ENCODE data around the gene DRC7. TPM values are rescaled to one million over a fixed set of nuclear protein-coding genes. Genes with fewer than 3 reads are reported as not detected.
"Not testable (repeated sequence)": the region's sequence is repeated elsewhere in the genome, so short reads cannot be mapped to it uniquely, and the experiment has no call there.

Gene DRC7
- total RNA-seq, 2 experiments from 2014 or later = not detected

DNA sequence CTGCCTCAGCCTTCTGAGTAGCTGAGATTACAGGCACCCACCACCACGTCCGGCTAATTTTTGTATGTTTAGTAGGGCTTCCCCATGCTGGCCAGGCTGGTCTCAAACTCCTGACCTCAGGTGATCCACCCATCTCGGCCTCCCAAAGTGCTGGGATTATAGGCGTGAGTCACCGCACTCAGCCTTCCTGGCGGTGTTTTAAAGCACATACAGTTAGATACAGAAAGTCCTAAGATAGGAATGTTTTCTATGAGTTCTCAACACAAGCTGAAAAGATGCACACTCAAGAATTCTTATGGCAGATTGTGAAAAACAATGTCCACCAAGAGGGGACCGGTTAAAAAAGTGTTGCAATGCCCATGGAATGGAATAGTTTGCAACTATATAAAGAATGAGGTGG, 23.2 kb upstream of the DRC7 start:
- intact Hi-C loops (cut with micrococcal nuclease); H3K4me3 Mint-ChIP-seq; H3K36me3 Mint-ChIP-seq; H3K4me1 Mint-ChIP-seq (ENCODE audit: low read depth); DNase-seq; POLR2A ChIA-PET; CTCF ChIA-PET; H3K27me3 Mint-ChIP-seq; H3K9me3 Mint-ChIP-seq; H3K27ac Mint-ChIP-seq: not testable (repeated sequence)

GRCh38 chr16:57672416-57672815, 22.2 kb upstream of the DRC7 start:
- Mint-ChIP-seq H3K4me3 (no peak overlapping the region), H3K9me3 (no peaks in the 10 kb centered on the region), H3K36me3 (no peaks in the 10 kb centered on the region), H3K27ac (no peak overlapping the region), H3K4me1 (ENCODE audit: low read depth) (no peaks in the 10 kb centered on the region), H3K27me3 (peaks cover 2% of the 10 kb centered on the region)
- ChIA-PET CTCF (interaction anchor here (1.0 kb wide), 1 partner anchor 153 kb away, joined by 3 read pairs; no protein-coding TSS in a partner anchor), POLR2A (interaction anchor here (0.6 kb wide), 1 partner anchor 11 kb away, joined by 4 read pairs; no protein-coding TSS in a partner anchor)
- DNase-seq = no peak
- intact Hi-C loops (cut with micrococcal nuclease) = no loop called here

- POLR2A ChIA-PET = no interaction called here
- Mint-ChIP-seq H3K36me3 (no peaks in the 10 kb centered on the region), H3K9me3 (no peaks in the 10 kb centered on the region), H3K4me1 (ENCODE audit: low read depth) (no peaks in the 10 kb centered on the region), H3K27ac (no peak overlapping the region), H3K27me3 (peaks cover 2% of the 10 kb centered on the region), H3K4me3 (no peak overlapping the region)
- CTCF ChIA-PET = interaction anchor here (1.0 kb wide), 1 partner anchor 153 kb away, joined by 3 read pairs; no protein-coding TSS in a partner anchor
- intact Hi-C loops (cut with micrococcal nuclease) = no loop called here
- no peak for DNase-seq
These were observed 21.8 kb upstream of the DRC7 start for GRCh38 chr16:57672824-57673223.

GRCh38 chr16:57675741-57676551, 18.7 kb upstream of the DRC7 start:
- no peak overlapping the region for H3K27ac Mint-ChIP-seq
- ChIA-PET CTCF (interaction anchor here (1.7 kb wide), 1 partner anchor 28 kb away, joined by 5 read pairs; no protein-coding TSS in a partner anchor), POLR2A (no interaction called here)
- H3K9me3 Mint-ChIP-seq = no peaks in the 10 kb centered on the region
- H3K4me1 Mint-ChIP-seq (ENCODE audit: low read depth) = no peaks in the 10 kb centered on the region
- DNase-seq = no peak
- no peak overlapping the region for H3K4me3 Mint-ChIP-seq
- intact Hi-C loops (cut with micrococcal nuclease) = no loop called here
- no peaks in the 10 kb centered on the region for H3K36me3 Mint-ChIP-seq
- peaks cover 1% of the 10 kb centered on the region for H3K27me3 Mint-ChIP-seq

- ChIA-PET CTCF (no interaction called here), POLR2A (interaction anchor here (1.0 kb wide), 1 partner anchor 58 kb away, joined by 3 read pairs; no protein-coding TSS in a partner anchor)
- no peaks in the 10 kb centered on the region for H3K36me3 Mint-ChIP-seq
- no peak overlapping the region for H3K27ac Mint-ChIP-seq
- H3K9me3 Mint-ChIP-seq = no peaks in the 10 kb centered on the region
- H3K4me3 Mint-ChIP-seq = no peak overlapping the region
- H3K4me1 Mint-ChIP-seq (ENCODE audit: low read depth) = no peaks in the 10 kb centered on the region
- intact Hi-C loops (cut with micrococcal nuclease) = no loop called here
- no peak for DNase-seq
- no peaks in the 10 kb centered on the region for H3K27me3 Mint-ChIP-seq
These were observed 18.0 kb upstream of the DRC7 start for GRCh38 chr16:57676553-57677085.

DNA sequence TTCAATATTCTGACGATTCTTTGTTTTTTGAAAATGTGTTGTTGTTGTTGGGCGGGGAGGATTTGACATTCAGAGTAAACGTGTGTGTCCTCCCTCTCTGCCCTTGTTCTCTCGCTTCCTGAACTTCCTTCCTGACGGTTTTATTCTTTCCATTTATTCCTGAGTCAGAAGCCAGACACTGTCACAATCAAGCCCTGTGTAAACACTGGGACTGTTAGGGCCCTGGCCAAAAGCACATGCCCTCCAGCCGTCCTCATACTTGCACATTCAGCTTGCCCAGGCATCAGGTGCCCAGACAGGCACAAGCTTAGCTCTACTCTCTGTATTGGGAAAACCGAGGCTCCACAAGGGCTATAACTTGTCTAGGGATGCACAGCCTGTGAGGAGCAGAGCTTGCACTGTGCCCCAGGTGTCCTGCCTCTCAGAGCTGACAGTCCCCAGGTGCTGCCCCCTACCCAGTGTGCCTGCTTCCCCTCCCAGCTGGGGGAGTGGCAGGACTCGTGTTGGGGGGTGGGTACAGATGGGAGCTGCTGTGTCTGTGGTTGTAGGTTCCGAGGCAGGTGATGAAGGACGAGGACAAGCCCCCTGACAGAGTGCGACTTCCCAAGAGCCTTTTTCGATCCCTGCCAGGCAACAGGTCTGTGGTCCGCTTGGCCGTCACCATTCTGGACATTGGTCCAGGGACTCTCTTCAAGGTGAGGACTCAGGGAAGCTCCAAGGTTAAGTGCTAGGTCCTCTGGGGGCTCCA, 16.8 kb upstream of the DRC7 start:
- Mint-ChIP-seq H3K4me1 (ENCODE audit: low read depth) (no peaks in the 10 kb centered on the region), H3K27ac (no peak overlapping the region), H3K9me3 (no peaks in the 10 kb centered on the region), H3K4me3 (no peak overlapping the region), H3K27me3 (no peaks in the 10 kb centered on the region), H3K36me3 (no peaks in the 10 kb centered on the region)
- POLR2A ChIA-PET = interaction anchor here (1.0 kb wide), 1 partner anchor 57 kb away, joined by 3 read pairs; no protein-coding TSS in a partner anchor
- DNase-seq = no peak
- CTCF ChIA-PET = no interaction called here
- intact Hi-C loops (cut with micrococcal nuclease) = no loop called here

DNA sequence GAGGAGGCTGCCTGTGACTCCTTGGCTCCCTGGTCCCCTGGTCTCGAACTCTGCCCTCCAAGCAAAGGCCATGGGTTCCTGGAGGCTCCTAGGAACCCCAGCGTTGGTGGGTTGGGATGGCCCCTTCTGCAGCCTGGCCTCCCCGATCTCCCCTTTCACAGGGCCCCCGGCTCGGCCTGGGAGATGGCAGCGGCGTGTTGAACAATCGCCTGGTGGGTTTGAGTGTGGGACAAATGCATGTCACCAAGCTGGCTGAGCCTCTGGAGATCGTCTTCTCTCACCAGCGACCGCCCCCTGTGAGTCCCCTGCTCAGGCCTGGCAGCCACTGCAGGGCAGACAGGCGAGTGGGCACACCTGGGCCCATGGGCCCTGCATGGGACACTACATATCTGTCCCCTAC, 15.6 kb upstream of the DRC7 start:
- H3K27me3 Mint-ChIP-seq = no peaks in the 10 kb centered on the region
- no peak overlapping the region for H3K27ac Mint-ChIP-seq
- no peak for DNase-seq
- H3K4me1 Mint-ChIP-seq (ENCODE audit: low read depth) = no peaks in the 10 kb centered on the region
- no peaks in the 10 kb centered on the region for H3K36me3 Mint-ChIP-seq
- ChIA-PET CTCF (no interaction called here), POLR2A (no interaction called here)
- intact Hi-C loops (cut with micrococcal nuclease) = no loop called here
- no peak overlapping the region for H3K4me3 Mint-ChIP-seq
- no peaks in the 10 kb centered on the region for H3K9me3 Mint-ChIP-seq

GRCh38 chr16:57679767-57680482, 14.7 kb upstream of the DRC7 start:
- intact Hi-C loops (cut with micrococcal nuclease) = no loop called here
- no peaks in the 10 kb centered on the region for H3K36me3 Mint-ChIP-seq
- H3K4me1 Mint-ChIP-seq (ENCODE audit: low read depth) = no peaks in the 10 kb centered on the region
- ChIA-PET CTCF (no interaction called here), POLR2A (no interaction called here)
- H3K4me3 Mint-ChIP-seq = no peak overlapping the region
- no peak for DNase-seq
- H3K27ac Mint-ChIP-seq = no peak overlapping the region
- no peaks in the 10 kb centered on the region for H3K27me3 Mint-ChIP-seq
- H3K9me3 Mint-ChIP-seq = no peaks in the 10 kb centered on the region

DNA sequence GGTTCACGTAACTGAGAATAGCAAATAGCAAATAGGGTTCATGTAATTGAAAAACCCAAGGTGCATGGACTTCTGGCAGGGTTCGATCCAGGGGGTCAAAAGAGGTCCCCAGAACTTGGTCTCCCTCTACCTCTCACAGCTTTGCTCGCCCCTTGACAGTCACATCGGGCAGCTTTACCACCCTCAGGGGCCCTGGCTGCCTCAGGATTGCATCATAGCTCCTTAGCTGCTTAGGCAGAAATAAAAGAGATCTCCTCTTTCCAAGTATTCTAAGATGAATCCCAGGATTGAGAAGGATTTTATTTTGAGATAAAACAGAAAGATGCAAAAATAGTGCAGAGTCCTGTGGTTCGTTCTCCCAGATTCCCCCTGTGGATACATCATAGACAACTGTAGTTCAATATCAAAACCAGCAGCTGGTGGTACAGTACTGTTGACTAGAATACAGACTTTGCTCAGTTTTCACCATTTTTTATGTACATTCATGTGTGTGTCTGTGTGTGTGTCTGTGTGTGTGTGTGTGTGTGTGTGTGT, 13.7 kb upstream of the DRC7 start:
- Mint-ChIP-seq H3K4me1 (ENCODE audit: low read depth) (no peaks in the 10 kb centered on the region), H3K9me3 (no peaks in the 10 kb centered on the region), H3K36me3 (no peaks in the 10 kb centered on the region), H3K4me3 (no peak overlapping the region), H3K27ac (no peak overlapping the region), H3K27me3 (no peaks in the 10 kb centered on the region)
- DNase-seq = no peak
- intact Hi-C loops (cut with micrococcal nuclease) = no loop called here
- ChIA-PET CTCF (interaction anchor here (0.5 to 1.3 kb wide), 2 partner anchors 32 to 71 kb away, joined by 3 read pairs; no protein-coding TSS in a partner anchor), POLR2A (no interaction called here)

- DNase-seq = no peak
- no peaks in the 10 kb centered on the region for H3K27me3 Mint-ChIP-seq
- intact Hi-C loops (cut with micrococcal nuclease) = no loop called here
These were observed 12.5 kb upstream of the DRC7 start for GRCh38 chr16:57681950-57682728.

More at GRCh38 chr16:57681950-57682728, 12.5 kb upstream of the DRC7 start:
- H3K36me3 Mint-ChIP-seq = no peaks in the 10 kb centered on the region
- no peak overlapping the region for H3K4me3 Mint-ChIP-seq
- no peaks in the 10 kb centered on the region for H3K9me3 Mint-ChIP-seq
- CTCF ChIA-PET = interaction anchor here (0.6 to 1.3 kb wide), 2 partner anchors 34 to 734 kb away, joined by 3 read pairs; no protein-coding TSS in a partner anchor
- no peaks in the 10 kb centered on the region for H3K4me1 Mint-ChIP-seq (ENCODE audit: low read depth)
- POLR2A ChIA-PET = no interaction called here
- H3K27ac Mint-ChIP-seq = no peak overlapping the region

Measured in activated CD4-positive, alpha-beta memory T cell treated with anti-CD3 and anti-CD28 coated beads for 36 hours (primary cell).